Natural killer cell (primary cell): ENCODE data around the gene DOCK1. TPM values are rescaled to one million over a fixed set of nuclear protein-coding genes. Genes with fewer than 3 reads are reported as not detected.

Experiments
- ATAC-seq, 3 donors: fragments of 150-1000 bp in 2 of 3; fragments of 200-7000 bp in 1 of 3; cut with Tn5 transposase; 1 replicate in 1 of 3; 2 replicates in 2 of 3; pipeline ENCODE4 v1.10.0; 2021; ENCODE audit warnings: mild to moderate bottlenecking in 2 of 3, moderate library complexity in 2 of 3
- DNase-seq, 2 donors: peaks; one replicate each; pipeline versions ENCODE4 v3.0.0 to v3.0.0-alpha.2; 2013 to 2021; ENCODE audit warnings: mixed read lengths in 1 of 2
- H3K27ac ChIP-seq: one replicate; pipeline ENCODE4 v1.5.1; 2013; ENCODE audit warnings: mild to moderate bottlenecking, low read length
- H3K27me3 ChIP-seq: one replicate; pipeline ENCODE4 v1.6.1; 2013; ENCODE audit warnings: low read length; ENCODE audit not compliant: control insufficient read depth, insufficient read depth
- H3K36me3 ChIP-seq: one replicate; pipeline ENCODE4 v1.6.1; 2013; ENCODE audit warnings: low read length; ENCODE audit not compliant: control insufficient read depth, insufficient read depth
- H3K4me1 ChIP-seq: one replicate; pipeline ENCODE4 v1.6.1; 2013; ENCODE audit warnings: low read length; ENCODE audit not compliant: control insufficient read depth, insufficient read depth
- H3K4me3 ChIP-seq: one replicate; pipeline ENCODE4 v1.5.1; 2013; ENCODE audit warnings: low read length
- H3K9me3 ChIP-seq: one replicate; pipeline ENCODE4 v1.6.1; 2013; ENCODE audit warnings: low read length; ENCODE audit not compliant: control insufficient read depth, insufficient read depth
- H3K27ac Mint-ChIP-seq, 2 donors: one replicate each; pipeline ENCODE4 v1.8.0; 2022; ENCODE audit warnings: mild to moderate bottlenecking in 2 of 2, mixed read lengths in 2 of 2, moderate library complexity in 1 of 2
- H3K27me3 Mint-ChIP-seq, 2 donors: one replicate each; pipeline ENCODE4 v1.8.0; 2022; ENCODE audit warnings: low read depth in 2 of 2, mixed read lengths in 2 of 2
- H3K36me3 Mint-ChIP-seq: one replicate; pipeline ENCODE4 v1.8.0; 2022; ENCODE audit warnings: mixed read lengths
- H3K4me1 Mint-ChIP-seq, 2 donors: one replicate each; pipeline ENCODE4 v1.8.0; 2022; ENCODE audit warnings: mixed read lengths in 2 of 2
- H3K4me3 Mint-ChIP-seq: one replicate; pipeline ENCODE4 v1.8.0; 2022; ENCODE audit warnings: mild to moderate bottlenecking, moderate library complexity, mixed read lengths
- H3K9me3 Mint-ChIP-seq, 2 donors: one replicate each; pipeline ENCODE4 v1.8.0; 2022; ENCODE audit warnings: mixed read lengths in 2 of 2
- CTCF ChIP-seq: fragments of 200-600 bp; IDR thresholded peaks from one replicate; pipeline ENCODE4 v1.8.0; 2022; ENCODE audit warnings: antibody characterized with exemption
- WGBS: methylation state at CpG from one replicate; pipeline ENCODE4 v1.1.7; 2013; ENCODE audit warnings: missing lambda C conversion rate; ENCODE audit not compliant: insufficient coverage; 5-methylcytosine and 5-hydroxymethylcytosine counted together
- intact Hi-C: fragments of 100-400 bp; cut with micrococcal nuclease; formaldehyde crosslinking; loops from one replicate; pipeline ENCODE4 v1.14.2; 2022
- total RNA-seq, 4 donors: library from RNA; stranded (reverse); fragments of 120-200 nt in 1 of 4; gene quantifications; one replicate each; pipeline versions ENCODE4 v1.2.3 to v1.2.4, GENCODE V29; 2013 to 2022

The DOCK1 gene
- total RNA-seq, 3 donors from 2014 or later (not counting 1 experiment from before 2014, with no cell fraction given) = 0.07 to 0.12 (median 0.08) TPM

DNA sequence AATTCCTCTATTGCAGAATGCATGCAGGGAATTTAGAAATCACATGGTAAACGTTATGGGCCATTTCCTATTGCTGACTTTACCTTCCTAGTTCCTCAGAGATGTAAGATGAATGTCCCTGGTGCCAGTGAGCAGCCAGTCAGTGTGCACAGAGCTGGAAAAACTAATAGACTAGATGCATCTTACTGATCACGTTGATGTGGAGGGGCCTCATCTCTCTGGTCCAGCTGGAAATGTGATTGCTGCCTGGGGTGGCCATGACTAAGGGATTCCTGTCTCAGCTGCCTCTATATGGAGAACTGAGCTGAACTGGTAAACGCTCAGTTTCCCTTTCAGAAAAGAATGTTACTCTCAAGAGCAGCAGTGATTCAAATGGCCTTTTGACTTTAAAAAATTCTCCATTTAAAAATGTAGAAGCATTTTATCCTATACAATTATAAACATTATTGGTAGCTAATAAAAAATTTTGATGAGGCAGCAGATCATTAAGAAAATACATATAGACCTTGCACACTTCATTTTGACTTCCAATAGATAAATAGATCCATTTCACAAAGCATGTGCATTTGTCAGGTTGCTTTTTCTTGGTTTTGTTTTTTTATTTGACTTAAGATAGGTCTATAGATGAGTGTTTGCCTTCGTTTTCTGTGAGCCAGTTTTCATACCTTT is 371.7 kb downstream of the DOCK1 start:
- Histone ChIP-seq H3K36me3 (no peaks in the 10 kb centered on the region), H3K27me3 (no peaks in the 10 kb centered on the region), H3K4me3 (no peak overlapping the region), H3K4me1 (no peaks in the 10 kb centered on the region), H3K27ac (no peak overlapping the region), H3K9me3 (peaks cover 6% of the 10 kb centered on the region)
- Mint-ChIP-seq H3K4me3 (no peak overlapping the region), H3K27ac (no peak overlapping the region), H3K4me1 (peaks cover 13 to 15% of the 10 kb centered on the region in 2 donors), H3K27me3 (peaks cover 7 to 9% of the 10 kb centered on the region in 2 donors), H3K36me3 (no peaks in the 10 kb centered on the region), H3K9me3 (no peaks in the 10 kb centered on the region)
- ATAC-seq (no peak), DNase-seq (no peak)
- no peak for TF ChIP-seq CTCF
- intact Hi-C loops = no loop called here
- 63% methylated on average over 4 of the region's 4 CpGs for WGBS

DNA sequence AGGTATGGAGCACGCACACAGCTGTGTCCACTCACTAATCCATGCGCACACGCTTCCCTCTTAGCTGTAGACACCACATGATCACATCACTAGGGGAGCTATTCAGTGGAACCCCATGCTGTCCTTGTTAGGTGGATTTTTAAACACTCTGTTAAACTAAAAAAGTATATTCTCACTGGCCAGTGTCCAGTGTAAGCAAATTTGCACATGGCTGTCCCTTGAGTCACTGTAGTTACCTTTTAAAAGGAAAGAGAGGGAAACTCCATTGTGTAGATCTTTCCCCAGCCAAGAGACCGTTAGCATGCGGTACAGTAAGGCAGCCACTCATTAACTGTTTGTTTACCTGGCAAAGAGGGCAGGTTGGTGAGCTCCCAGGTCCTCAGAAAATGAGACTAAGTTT is 372.8 kb downstream of the DOCK1 start:
- no peaks in the 10 kb centered on the region for H3K27me3 ChIP-seq
- H3K27ac ChIP-seq = no peak overlapping the region
- Mint-ChIP-seq H3K4me3 (no peak overlapping the region), H3K27me3 (peaks cover 7 to 9% of the 10 kb centered on the region in 2 donors), H3K36me3 (no peaks in the 10 kb centered on the region), H3K27ac (no peak overlapping the region), H3K4me1 (peaks cover 14 to 15% of the 10 kb centered on the region in 2 donors), H3K9me3 (no peaks in the 10 kb centered on the region)
- no peak overlapping the region for H3K4me3 ChIP-seq
- H3K36me3 ChIP-seq = no peaks in the 10 kb centered on the region
- ATAC-seq (no peak), DNase-seq (no peak)
- H3K9me3 ChIP-seq = no peaks in the 10 kb centered on the region
- WGBS = 82% methylated on average over 5 of the region's 5 CpGs
- TF ChIP-seq CTCF = no peak
- H3K4me1 ChIP-seq = no peaks in the 10 kb centered on the region
- intact Hi-C loops = no loop called here

GRCh38 chr10:127279334-127279774 is 374.1 kb downstream of the DOCK1 start:
- Histone ChIP-seq H3K4me3 (no peak overlapping the region), H3K9me3 (no peaks in the 10 kb centered on the region), H3K27me3 (no peaks in the 10 kb centered on the region), H3K4me1 (no peaks in the 10 kb centered on the region), H3K36me3 (no peaks in the 10 kb centered on the region), H3K27ac (no peak overlapping the region)
- intact Hi-C loops = no loop called here
- DNase-seq = no peak
- 88% methylated on average over 2 of the region's 5 CpGs for WGBS
- H3K36me3 Mint-ChIP-seq = no peaks in the 10 kb centered on the region
- TF ChIP-seq CTCF = no peak
- ATAC-seq = no peak
- peaks cover 11% of the 10 kb centered on the region in 2 donors for H3K4me1 Mint-ChIP-seq
- H3K27me3 Mint-ChIP-seq = peaks cover 3 to 9% of the 10 kb centered on the region in 2 donors
- no peaks in the 10 kb centered on the region for H3K9me3 Mint-ChIP-seq
- no peak overlapping the region for H3K4me3 Mint-ChIP-seq
- no peak overlapping the region for H3K27ac Mint-ChIP-seq

GRCh38 chr10:127280446-127280845 is 375.2 kb downstream of the DOCK1 start:
- Mint-ChIP-seq H3K4me3 (no peak overlapping the region), H3K4me1 (peaks cover 11% of the 10 kb centered on the region in 2 donors), H3K27me3 (peaks cover under 1 to 3% of the 10 kb centered on the region in 2 donors), H3K9me3 (no peaks in the 10 kb centered on the region), H3K27ac (no peak overlapping the region), H3K36me3 (no peaks in the 10 kb centered on the region)
- Histone ChIP-seq H3K4me3 (no peak overlapping the region), H3K27me3 (no peaks in the 10 kb centered on the region), H3K36me3 (no peaks in the 10 kb centered on the region), H3K9me3 (no peaks in the 10 kb centered on the region), H3K4me1 (no peaks in the 10 kb centered on the region), H3K27ac (no peak overlapping the region)
- 92% methylated on average over 4 of the region's 4 CpGs for WGBS
- intact Hi-C loops = no loop called here
- no peak for DNase-seq
- no peak for TF ChIP-seq CTCF
- no peak for ATAC-seq
